GM10248 (cell line): ENCODE measurements around the gene RNF26.

Source experiments
- CTCF ChIA-PET: fragments of 300-600 bp; sonication (Branson Sonifier 250); formaldehyde crosslinking; extraction: SDS; loops from one replicate; lab custom pipeline; 2021; ENCODE audit warnings: antibody characterized with exemption; lab: Yijun Ruan, JAX
- POLR2A ChIA-PET: fragments of 350-650 bp; sonication (Branson Sonifier 250); formaldehyde crosslinking; extraction: SDS; loops from one replicate; lab custom pipeline; 2020; ENCODE audit warnings: antibody characterized with exemption; lab: Yijun Ruan, JAX
- DNase-seq: peaks from one replicate; pipeline ENCODE4 v3.0.0; 2012; ENCODE audit errors: extremely low spot score
- TF ChIP-seq, protein P1 (sequence below): IDR thresholded peaks from 2 replicates; pipeline ENCODE4 v1.5.1; 2012; ENCODE audit warnings: mild to moderate bottlenecking, low read depth; ENCODE audit errors: extremely low read depth, missing control alignments, control extremely low read depth

RNF26 gene

DNA sequence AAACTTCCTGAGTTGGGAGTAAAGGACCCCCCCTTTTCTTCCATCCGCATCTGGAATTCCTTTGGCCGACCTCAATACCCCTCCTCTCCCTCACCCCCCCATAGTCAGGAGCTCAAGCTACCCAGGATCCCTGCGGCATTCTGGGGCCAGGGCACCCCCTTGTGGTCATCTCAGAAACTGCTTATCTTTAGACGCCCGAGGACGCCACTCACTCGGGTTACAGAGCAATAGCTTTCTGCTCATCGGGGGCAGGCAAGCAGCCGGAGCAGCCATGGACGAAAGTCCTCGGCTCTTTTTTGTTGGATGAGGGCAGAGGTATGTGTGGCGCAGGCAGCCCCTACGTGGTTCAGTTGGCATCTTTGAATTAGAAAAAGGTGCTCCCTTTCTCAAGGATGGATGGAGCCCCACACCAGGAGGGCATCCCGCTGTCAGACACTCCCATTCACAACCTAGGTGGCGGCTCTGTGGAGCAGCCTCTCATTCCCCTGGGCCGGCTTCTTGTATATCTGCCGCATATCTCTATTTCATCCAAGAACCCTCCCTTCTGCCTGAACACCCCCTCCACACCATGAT, 4.1 kb downstream of the RNF26 start:
- CTCF ChIA-PET = interaction anchor here (0.7 to 5.9 kb wide), 41 partner anchors 8 to 546 kb away, joined by 3 to 131 read pairs (median 4); partner anchors contain the start of genes MFRP, NLRX1 and USP2
- POLR2A ChIA-PET = interaction anchor here (0.6 kb wide), 1 partner anchor 230 kb away, joined by 3 read pairs; no protein-coding TSS in a partner anchor
- peak; percentile 84 for DNase-seq
- TF ChIP-seq, protein P1, sequence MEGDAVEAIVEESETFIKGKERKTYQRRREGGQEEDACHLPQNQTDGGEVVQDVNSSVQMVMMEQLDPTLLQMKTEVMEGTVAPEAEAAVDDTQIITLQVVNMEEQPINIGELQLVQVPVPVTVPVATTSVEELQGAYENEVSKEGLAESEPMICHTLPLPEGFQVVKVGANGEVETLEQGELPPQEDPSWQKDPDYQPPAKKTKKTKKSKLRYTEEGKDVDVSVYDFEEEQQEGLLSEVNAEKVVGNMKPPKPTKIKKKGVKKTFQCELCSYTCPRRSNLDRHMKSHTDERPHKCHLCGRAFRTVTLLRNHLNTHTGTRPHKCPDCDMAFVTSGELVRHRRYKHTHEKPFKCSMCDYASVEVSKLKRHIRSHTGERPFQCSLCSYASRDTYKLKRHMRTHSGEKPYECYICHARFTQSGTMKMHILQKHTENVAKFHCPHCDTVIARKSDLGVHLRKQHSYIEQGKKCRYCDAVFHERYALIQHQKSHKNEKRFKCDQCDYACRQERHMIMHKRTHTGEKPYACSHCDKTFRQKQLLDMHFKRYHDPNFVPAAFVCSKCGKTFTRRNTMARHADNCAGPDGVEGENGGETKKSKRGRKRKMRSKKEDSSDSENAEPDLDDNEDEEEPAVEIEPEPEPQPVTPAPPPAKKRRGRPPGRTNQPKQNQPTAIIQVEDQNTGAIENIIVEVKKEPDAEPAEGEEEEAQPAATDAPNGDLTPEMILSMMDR = peak; percentile 78

DNA sequence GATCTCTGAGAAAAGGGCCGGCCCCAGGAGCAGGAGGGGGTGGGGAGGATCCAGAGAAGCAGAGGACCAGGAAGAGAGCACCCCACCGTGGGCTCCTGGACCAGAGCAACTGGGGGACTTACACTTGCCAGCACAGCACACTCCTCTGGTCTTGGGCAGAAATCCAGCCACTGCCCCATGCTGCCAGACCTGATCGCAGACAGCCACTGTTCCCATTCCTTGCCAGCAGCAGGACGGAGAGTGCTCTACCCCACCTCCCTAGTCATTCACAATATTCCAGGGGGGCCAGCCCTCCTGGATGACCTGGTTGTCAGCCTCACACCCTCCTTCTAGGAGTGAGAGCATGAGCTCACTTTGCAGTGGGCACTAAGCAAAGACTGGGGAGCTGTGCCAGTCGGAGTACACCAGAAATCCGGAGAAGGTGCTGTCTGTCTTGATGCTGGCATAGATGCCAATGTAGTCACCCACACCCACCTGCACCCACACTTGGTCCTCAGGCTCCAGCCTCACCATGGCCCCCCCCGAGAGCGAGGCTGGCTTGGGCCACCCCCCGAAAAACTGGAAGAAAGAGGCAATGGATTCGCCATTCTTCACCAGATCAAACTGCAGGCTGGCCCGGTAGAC, 4.8 kb downstream of the RNF26 start:
- CTCF ChIA-PET = interaction anchor here (0.7 to 5.9 kb wide), 33 partner anchors 8 to 547 kb away, joined by 3 to 131 read pairs (median 4); partner anchors contain the start of gene USP2
- POLR2A ChIA-PET = no interaction called here
- TF ChIP-seq, protein P1 = no peak
- DNase-seq = no peak

DNA sequence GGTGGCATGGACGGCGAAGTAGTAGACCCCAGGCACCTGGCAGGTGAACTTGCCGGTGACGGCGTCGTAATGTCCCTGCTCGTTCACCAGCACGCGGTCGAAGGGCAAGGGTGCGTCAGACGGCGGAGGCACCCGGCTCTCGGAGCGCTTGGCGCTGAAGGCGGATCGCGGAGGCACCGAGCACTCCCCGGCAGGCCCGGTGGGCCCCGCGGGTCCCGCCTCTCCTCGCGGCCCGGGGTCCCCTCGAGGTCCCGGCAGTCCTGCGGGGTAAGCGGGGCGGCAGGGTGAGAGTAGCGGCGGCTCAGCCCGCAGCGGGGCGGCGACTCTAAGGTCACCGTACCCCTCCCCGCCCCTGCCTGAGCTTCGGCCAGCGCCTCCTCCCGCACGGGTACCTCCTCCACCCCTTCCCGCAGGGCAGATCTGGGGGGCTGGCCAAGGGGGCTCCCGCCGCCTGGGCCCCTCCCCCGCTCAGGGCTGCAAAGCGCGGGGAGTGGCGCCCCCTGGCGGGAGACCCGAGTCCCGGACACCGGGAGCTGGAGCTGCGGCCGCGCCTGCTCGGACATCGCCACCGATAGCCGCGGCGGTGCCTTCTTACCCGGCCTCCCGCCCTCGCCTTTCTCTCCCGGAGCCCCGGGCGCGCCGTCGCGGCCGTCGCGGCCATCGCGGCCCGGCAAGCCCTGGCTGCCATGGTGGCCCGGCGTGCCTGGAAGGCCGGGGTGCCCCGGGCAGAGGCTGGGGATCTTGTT, 5.4 kb downstream of the RNF26 start:
- POLR2A ChIA-PET = no interaction called here
- TF ChIP-seq, protein P1 = peak; percentile 84
- DNase-seq = peak; percentile 82
- CTCF ChIA-PET = interaction anchor here (0.7 to 5.9 kb wide), 19 partner anchors 8 to 1408 kb away, joined by 3 to 131 read pairs (median 5); partner anchors contain the start of gene USP2

DNA sequence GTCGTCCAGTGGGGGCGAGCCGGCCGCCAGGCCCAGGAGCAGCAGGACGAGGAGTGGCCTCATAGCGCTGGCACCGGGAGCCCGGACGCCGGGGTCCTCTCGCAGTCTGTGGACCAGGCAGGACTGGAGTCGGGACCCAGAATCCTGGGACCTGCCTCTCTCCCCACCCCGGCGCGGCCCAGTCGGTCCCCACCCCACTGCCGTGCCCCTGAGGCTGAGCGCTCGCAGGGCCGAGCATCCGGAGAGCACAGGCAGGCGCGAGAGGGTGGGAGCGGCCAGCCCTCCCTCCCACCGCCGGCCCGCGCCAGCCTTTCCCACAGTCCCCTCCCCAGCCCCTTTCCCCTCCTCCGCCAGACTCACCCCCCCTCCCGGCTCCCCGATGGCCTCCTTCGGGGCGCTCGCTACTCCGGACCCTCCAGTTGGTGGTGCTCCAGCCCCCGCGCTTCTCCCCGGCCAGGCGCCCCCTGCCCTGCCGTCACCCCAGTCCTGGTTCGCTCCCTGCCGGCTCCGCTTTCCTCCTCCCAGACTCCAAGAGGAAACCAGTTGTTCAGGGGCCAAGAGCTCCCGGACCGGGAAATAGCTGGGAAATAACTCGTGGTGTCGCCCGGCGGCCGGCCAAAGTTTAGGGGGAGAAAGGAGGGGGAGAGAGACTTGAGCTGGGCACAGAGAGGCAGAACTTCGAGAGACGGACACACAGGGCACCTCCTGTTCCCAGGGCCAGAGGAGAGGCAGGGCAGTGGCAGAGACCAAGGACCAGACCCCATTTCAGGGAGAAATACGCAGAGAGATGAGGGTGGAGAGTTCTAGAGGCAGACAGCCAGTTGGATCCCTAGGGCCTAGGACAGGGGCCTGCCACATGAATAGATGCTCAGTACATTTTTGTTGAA, 6.3 kb downstream of the RNF26 start, which contains the start of gene C1QTNF5:
Gene C1QTNF5 (minus strand): TSS at position 549 of the 887 bp plus-strand sequence. CDS start 486 bp downstream, at position 63.
- ChIA-PET CTCF (interaction anchor here (0.7 to 5.9 kb wide), 18 partner anchors 9 to 1409 kb away, joined by 3 to 131 read pairs (median 4); partner anchors contain the start of gene USP2), POLR2A (interaction anchor here (0.7 kb wide), 1 partner anchor 514 kb away, joined by 7 read pairs; no protein-coding TSS in a partner anchor)
- DNase-seq = no peak
- TF ChIP-seq, protein P1 = no peak

DNA sequence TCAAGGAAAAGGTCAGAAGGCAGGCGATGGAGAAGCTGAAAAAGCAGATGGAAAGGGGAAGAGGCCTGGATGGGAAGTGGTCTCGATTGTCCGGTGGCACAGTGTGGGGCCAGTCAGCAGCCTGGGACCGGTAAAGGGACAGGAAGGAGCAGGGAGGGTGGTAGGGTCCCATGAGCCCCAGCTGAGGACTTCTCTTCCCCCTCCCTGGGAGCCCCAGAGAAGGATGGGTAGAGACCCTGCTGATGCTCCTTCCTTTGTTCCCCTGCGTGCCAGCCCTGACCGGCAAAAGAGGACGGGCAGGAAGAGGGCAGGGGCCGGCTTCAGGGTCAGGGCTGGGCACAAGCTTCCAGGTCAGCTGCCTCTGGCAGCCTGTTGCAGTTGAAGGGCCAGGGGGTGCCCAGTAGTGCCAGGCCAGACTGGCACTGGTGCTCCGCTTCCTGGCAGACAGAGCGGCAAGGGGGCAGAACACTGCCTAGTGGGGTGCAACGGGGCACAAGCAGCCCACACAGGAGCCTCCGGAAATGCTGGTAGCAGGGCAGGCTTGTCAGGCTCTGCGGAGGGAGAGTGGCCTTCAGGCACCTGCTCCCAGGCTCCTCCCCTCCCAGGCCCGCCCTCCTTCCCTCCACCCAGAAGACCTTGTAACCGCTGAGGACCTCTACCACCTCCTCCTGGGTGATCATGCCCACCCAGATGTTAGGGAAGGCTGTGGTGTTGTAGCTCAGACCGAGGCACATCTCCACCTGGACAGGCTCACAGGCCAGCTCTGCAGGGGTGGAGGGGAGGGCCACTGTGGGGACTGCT, 7.1 kb downstream of the RNF26 start:
- ChIA-PET CTCF (interaction anchor here (0.7 to 5.9 kb wide), 6 partner anchors 16 to 43 kb away, joined by 3 to 131 read pairs (median 9); no protein-coding TSS in a partner anchor), POLR2A (interaction anchor here (0.7 kb wide), 1 partner anchor 413 kb away, joined by 4 read pairs; no protein-coding TSS in a partner anchor)
- TF ChIP-seq, protein P1 = no peak
- no peak for DNase-seq
